ENCODE measurements around the gene NFIA.

- TF ChIP-seq BCL6B (tag by site-specific recombination; IDR thresholded peaks at IDR 0.05) = no peak
- TF ChIP-seq ZBTB49 (tag by site-specific recombination; IDR thresholded peaks at IDR 0.05; ENCODE audit: low read depth) = no peak
- TF ChIP-seq CTCF (tag by site-specific recombination; IDR thresholded peaks at IDR 0.05) = peak; percentile 12; the same call in 1 of the 2 replicates
- no peak for TF ChIP-seq SETDB1 (IDR thresholded peaks at IDR 0.05; ENCODE audit: insufficient read length, low read length)
These were observed 101.8 kb downstream of the NFIA start for GRCh38 chr1:61184040-61184713.

All from HEK293 (cell line).